Thyroid gland (tissue), 4 donors: ENCODE measurements around the gene MACC1. TPM values are rescaled to one million over a fixed set of nuclear protein-coding genes. Genes with fewer than 3 reads are reported as not detected.

ENCODE experiments used
- DNase-seq, 2 donors: peaks; one replicate each; pipeline ENCODE4 v3.0.0-alpha.2; 2019
- H3K27ac ChIP-seq, 3 donors: fragments of 200-600 bp; sonication (generic); 1 replicate in 2 of 3; 2 replicates in 1 of 3; pipeline ENCODE4 v1.5.1; 2016 to 2019; ENCODE audit warnings: mild to moderate bottlenecking in 1 of 3, moderate library complexity in 1 of 3
- H3K27me3 ChIP-seq: fragments of 200-600 bp; sonication (generic); one replicate; pipeline ENCODE4 v1.5.1; 2019
- H3K36me3 ChIP-seq, 2 donors: fragments of 200-600 bp; sonication (generic); one replicate each; pipeline ENCODE4 v1.5.1; 2016 to 2019
- H3K4me1 ChIP-seq, 2 donors: fragments of 200-600 bp; sonication (generic); one replicate each; pipeline ENCODE4 v1.5.1; 2017 to 2019
- H3K4me3 ChIP-seq, 3 donors: fragments of 200-600 bp; sonication (generic); replicated peaks in 1 of 3; 1 replicate in 2 of 3; 2 replicates in 1 of 3; pipeline ENCODE4 v1.5.1; 2016; ENCODE audit warnings: mild to moderate bottlenecking in 1 of 3
- H3K9me3 ChIP-seq: fragments of 200-600 bp; sonication (generic); one replicate; pipeline ENCODE4 v1.5.1; 2017
- CTCF ChIP-seq, 6 experiments: fragments of 200-600 bp in 3 of 6; fragments of 450-650 bp in 3 of 6; sonication (generic) in 3 of 6; IDR thresholded peaks; one replicate each; pipeline ENCODE4 v1.5.1; 2016 to 2019; ENCODE audit warnings: antibody characterized with exemption in 6 of 6, mild to moderate bottlenecking in 2 of 6, inconsistent platforms in 1 of 6, moderate library complexity in 1 of 6
- POLR2A ChIP-seq, 2 donors: fragments of 450-650 bp; IDR thresholded peaks; one replicate each; pipeline ENCODE4 v1.6.1; 2017; ENCODE audit warnings: antibody characterized with exemption in 2 of 2, mild to moderate bottlenecking in 2 of 2, moderate library complexity in 1 of 2
- WGBS, 2 donors: methylation state at CpG; one replicate each; pipeline ENCODE4 v1.1.5; 2017; 5-methylcytosine and 5-hydroxymethylcytosine counted together
- intact Hi-C: fragments of 100-400 bp; cut with DNase I; formaldehyde crosslinking; loops from one replicate; pipeline ENCODE4 v1.15.1; 2023
- total RNA-seq, 4 donors: library from RNA; depleted of rRNA; stranded (reverse); fragments of >200 nt; gene quantifications; one replicate each; pipeline ENCODE4 v1.2.3, GENCODE V29; 2016

The MACC1 gene
- total RNA-seq, 4 donors from 2014 or later: 2.6 to 7.7 (median 3.6) TPM

DNA sequence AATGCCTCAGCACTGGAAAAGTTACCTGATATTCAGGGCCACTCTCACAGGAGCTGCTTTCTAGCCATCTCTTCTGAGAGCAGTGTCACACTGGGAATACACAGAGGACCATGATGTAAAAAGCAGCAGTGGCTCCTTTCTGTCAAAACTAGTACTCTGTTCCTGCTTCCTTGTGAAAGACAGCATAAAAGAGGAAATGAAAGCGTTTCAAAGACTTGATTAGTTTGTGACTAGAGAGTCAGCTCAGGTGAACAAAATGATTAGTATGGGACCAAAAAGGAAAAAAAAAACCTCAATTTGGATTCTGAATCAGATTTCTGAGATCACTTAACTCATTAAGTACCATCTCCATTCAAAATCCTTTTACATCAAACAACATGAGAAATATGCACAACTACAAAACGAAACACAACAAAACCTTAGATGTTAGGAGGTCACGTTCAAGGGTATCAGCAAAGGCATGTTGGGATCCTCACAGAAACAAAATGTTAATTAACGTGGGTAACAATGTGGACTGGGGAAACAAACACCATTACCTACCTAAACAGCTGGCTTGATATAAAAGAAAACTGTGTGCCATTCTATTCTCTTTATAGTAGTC is 103.7 kb downstream of the MACC1 start:
- H3K4me3 ChIP-seq: no peak overlapping the region
- H3K27me3 ChIP-seq: no peaks in the 10 kb centered on the region
- intact Hi-C loops: no loop called here
- DNase-seq: no peak
- WGBS, 2 donors: 65 to 70% methylated on average over 4 of the region's 4 CpGs
- no peak overlapping the region for H3K27ac ChIP-seq
- H3K9me3 ChIP-seq: no peaks in the 10 kb centered on the region
- H3K36me3 ChIP-seq: no peaks in the 10 kb centered on the region
- no peaks in the 10 kb centered on the region for H3K4me1 ChIP-seq
- TF ChIP-seq POLR2A (IDR thresholded peaks at IDR 0.05): no peak
- no peak for TF ChIP-seq CTCF (IDR thresholded peaks at IDR 0.05)

DNA sequence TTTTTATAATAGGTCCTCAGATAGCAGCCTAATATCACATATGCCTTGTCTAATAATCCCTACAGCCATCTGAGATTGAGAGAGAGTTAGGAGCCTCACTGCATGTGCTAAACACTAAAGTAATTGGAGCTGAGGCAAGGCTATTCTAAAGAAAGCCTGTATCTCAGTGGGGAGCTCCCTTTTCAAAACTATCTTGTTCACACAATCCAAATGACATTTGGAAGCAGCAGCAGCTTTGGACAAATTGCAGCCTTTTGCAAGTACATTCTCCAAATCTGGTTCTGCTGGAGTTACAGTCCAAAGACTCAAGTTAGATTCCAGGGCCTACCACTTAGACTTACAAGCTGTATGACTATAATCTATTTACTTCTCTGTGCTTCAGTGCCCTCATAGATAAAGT is 104.5 kb downstream of the MACC1 start:
- H3K4me3 ChIP-seq: no peak overlapping the region
- no peaks in the 10 kb centered on the region for H3K9me3 ChIP-seq
- H3K4me1 ChIP-seq: no peaks in the 10 kb centered on the region
- DNase-seq: no peak
- H3K36me3 ChIP-seq: no peaks in the 10 kb centered on the region
- intact Hi-C loops: no loop called here
- no peak for TF ChIP-seq POLR2A (IDR thresholded peaks at IDR 0.05)
- no peak for TF ChIP-seq CTCF (IDR thresholded peaks at IDR 0.05)
- H3K27ac ChIP-seq: no peak overlapping the region
- H3K27me3 ChIP-seq: no peaks in the 10 kb centered on the region

DNA sequence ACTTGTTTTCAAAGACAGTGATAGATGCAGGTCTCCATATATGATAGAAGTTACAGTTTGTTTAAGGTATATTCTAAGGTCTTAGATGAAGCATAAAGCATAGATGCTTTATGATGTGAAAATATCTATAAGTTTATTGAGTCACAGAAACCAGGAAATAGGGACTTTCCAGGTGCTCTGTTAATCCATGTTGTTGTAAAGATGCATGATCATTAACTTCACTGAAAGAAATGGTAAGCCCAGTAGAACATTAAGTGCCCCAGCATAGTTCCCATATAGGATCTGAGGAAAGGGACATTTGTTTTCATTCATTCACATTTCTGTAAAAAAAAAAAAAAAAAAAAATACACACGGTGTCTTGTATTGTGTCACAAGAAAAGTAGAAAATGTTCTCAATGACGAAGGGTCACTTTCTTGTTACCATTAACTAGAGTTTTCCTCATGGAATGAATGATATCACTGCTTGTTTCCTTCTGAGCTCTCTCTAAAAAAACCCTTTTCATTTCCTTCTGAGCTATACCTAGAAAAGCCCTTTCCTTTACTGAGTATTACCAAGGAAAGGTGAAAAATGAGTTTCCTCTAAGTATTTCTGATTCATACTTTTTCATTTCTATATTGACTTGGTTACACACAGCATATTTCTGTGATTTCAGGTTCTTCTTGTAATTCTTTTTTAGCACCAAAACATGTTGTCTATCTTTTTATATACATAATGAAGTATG is 105.2 kb downstream of the MACC1 start:
- TF ChIP-seq CTCF (IDR thresholded peaks at IDR 0.05): no peak
- TF ChIP-seq POLR2A (IDR thresholded peaks at IDR 0.05): no peak
- no peak for DNase-seq
- Histone ChIP-seq H3K36me3 (no peaks in the 10 kb centered on the region), H3K9me3 (no peaks in the 10 kb centered on the region), H3K27ac (no peak overlapping the region), H3K27me3 (no peaks in the 10 kb centered on the region), H3K4me1 (no peaks in the 10 kb centered on the region), H3K4me3 (no peak overlapping the region)
- 84 to 85% methylated on average over 2 of the region's 2 CpGs for WGBS, 2 donors
- intact Hi-C loops: no loop called here

DNA sequence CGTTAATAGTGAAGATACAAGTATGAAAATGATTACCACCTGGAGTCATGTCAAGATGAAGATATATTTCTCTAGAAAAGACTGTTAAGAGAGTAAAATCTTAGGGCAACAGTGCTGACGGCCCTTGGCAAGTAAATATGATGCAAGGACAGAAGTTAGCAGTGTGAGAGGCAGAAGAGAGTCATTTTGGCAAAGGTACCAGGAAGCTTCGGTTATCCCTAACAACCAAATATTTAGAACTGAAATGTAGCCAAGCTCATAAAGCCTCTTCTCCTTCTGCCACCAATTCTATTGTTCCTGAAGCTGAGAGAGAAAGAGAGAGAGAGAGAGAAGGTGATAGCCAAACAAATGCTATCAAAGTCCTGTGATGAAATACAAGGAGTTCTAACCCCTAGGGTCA is 109.6 kb downstream of the MACC1 start:
- no peaks in the 10 kb centered on the region for H3K27me3 ChIP-seq
- no peak overlapping the region for H3K4me3 ChIP-seq
- no peak for DNase-seq
- H3K36me3 ChIP-seq: no peaks in the 10 kb centered on the region
- 64 to 65% methylated on average over 3 of the region's 3 CpGs for WGBS, 2 donors
- no peaks in the 10 kb centered on the region for H3K4me1 ChIP-seq
- TF ChIP-seq CTCF (IDR thresholded peaks at IDR 0.05): no peak
- no peak for TF ChIP-seq POLR2A (IDR thresholded peaks at IDR 0.05)
- no peak overlapping the region for H3K27ac ChIP-seq
- H3K9me3 ChIP-seq: no peaks in the 10 kb centered on the region
- intact Hi-C loops: no loop called here

DNA sequence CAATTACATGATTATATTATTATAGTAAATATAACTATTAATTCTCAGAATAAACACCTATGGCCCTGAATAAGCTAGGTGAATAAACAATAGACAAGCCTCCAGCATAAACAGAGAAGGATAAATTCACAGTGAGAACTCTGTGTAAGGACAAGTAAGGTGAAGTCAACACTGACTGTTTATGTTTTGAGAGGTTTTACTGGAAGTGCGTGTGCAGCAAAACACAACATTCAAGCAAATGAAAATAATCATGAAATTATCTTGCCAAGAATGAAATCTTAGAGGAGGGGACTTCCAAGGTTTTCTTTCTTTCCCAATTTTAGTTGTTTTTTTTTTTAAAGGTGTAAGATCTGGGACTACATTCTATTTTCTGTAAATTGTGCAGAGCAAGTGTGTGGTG is 112.5 kb downstream of the MACC1 start:
- DNase-seq: no peak
- TF ChIP-seq CTCF (IDR thresholded peaks at IDR 0.05) (no peak), POLR2A (IDR thresholded peaks at IDR 0.05) (no peak)
- WGBS, 2 donors: 74 to 76% methylated on average over 1 of the region's 1 CpG
- Histone ChIP-seq H3K4me3 (no peak overlapping the region), H3K4me1 (no peaks in the 10 kb centered on the region), H3K36me3 (no peaks in the 10 kb centered on the region), H3K9me3 (no peaks in the 10 kb centered on the region), H3K27ac (no peak overlapping the region), H3K27me3 (no peaks in the 10 kb centered on the region)
- intact Hi-C loops: no loop called here
